Endometrial microvascular endothelial cells (primary cell): Measurements from ENCODE around the gene AP3M1. TPM values are rescaled to one million over a fixed set of nuclear protein-coding genes. Genes with fewer than 3 reads are reported as not detected.
"Not testable (repeated sequence)": the region's sequence is repeated elsewhere in the genome, so short reads cannot be mapped to it uniquely, and the experiment has no call there.

Source experiments
- in situ Hi-C: cut with HindIII; loops from 2 replicates; pipeline ENCODE4 v1.10.0; 2017; ENCODE audit warnings: low sequenced_read_pairs, low pct_unique_long_range_greater_than_20kb; ENCODE audit errors: inconsistent ontology term
- total RNA-seq: library from RNA; depleted of rRNA; stranded (reverse); fragments of >200 nt; gene quantifications from one replicate; pipeline ENCODE4 v1.2.3, GENCODE V29; 2015; ENCODE audit errors: inconsistent ontology term

Gene AP3M1, protein sequence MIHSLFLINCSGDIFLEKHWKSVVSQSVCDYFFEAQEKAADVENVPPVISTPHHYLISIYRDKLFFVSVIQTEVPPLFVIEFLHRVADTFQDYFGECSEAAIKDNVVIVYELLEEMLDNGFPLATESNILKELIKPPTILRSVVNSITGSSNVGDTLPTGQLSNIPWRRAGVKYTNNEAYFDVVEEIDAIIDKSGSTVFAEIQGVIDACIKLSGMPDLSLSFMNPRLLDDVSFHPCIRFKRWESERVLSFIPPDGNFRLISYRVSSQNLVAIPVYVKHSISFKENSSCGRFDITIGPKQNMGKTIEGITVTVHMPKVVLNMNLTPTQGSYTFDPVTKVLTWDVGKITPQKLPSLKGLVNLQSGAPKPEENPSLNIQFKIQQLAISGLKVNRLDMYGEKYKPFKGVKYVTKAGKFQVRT
- total RNA-seq: 53.7 TPM

DNA sequence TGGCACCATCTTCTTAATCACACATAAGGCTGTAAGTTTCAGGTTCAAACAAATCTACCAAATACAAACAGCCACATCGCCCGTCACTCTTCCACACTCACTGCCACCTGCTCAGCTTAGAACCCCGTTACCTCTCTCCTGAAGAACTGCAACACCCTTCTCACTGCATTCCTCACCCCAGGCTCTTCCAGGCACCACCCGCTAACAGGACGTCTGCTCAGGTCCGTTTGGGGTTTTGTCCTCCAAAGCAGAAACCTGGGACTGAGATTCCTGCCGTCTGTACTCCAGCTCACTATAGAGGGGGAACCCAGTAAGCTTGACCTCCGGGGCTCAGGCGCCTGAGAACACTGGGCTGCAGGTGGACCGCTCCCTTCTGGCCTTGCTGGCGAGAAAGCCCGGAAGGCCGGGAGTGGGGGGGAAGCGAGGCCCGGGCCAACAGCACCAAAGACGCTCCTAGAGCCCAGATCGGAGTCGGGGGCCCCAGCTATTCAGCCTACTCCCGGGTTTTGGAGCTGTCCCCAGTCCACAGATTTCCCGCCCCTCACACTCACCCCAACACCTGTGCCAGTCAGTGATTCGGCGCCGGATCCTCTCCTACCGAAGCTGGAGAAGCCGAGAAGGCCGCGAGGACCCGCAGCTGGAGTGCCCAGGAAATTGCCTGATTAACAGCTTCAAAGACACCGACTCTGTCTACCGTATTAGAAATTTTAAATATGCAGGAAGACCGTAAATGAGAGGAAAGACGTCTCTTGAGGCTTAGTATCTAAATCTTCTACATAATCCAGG lies at the start of gene AP3M1:
Gene AP3M1, minus strand, starts transcription at position 625 of the 786 bp plus-strand sequence. CDS start 12,449 bp downstream, outside the sequence.
- in situ Hi-C loops: no loop called here

DNA sequence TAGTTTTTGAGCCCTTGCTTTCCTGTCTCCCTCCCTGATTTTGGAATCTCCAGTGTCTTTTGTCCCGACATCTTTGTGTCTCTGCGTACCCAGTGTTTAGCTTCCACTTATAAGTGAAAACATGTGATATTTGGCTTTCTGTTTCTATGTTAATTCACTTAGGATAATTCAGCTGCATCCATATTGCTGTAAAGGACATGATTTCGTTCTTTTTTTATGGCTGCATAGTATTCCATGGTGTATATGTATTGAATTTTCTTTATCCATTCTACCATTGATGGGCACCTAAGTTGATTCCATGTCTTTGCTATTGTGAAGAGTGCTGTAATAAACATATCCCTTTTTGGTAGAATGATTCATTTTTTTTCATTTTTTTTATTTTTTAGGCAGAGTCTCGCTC lies 48.7 kb upstream of the AP3M1 start:
- in situ Hi-C loops: no loop called here

DNA sequence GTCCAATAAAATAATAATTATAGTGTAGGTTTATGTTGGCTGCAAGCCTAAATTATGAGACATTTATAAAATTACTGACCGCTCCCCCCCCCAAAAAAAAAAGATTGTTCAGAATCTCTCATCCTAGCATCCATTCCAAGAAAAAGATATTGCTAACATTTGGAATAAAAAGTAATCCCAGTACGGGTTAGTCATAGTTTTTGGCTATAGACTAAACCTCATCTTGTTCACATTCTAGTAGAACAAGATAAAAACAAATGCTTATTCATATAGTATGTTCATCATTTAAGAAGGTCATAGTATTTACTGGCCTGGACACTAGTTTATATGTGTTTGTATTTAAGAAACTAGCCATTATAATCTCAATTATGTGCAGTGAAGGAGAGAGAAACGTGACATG lies 44.4 kb upstream of the AP3M1 start:
- in situ Hi-C loops: no loop called here

DNA sequence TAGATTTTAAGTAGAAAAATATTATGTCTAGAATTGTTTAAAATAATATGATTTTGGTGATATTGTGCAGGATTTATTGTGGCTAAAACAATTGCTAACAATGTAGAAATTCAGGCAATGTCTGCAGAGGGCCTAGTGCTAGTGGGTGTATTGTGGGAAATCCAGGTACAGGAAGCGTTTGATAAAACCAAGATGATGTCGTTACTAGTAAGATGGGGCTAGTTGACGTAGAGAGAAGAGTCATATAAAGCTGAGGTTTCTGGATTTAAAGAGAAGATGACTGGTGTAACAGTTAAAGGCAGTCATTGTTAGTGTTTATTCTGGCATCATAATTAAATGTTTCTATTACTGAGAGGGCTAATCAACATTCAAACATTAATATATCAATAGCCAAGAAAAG lies 43.9 kb upstream of the AP3M1 start:
- in situ Hi-C loops: no loop called here

DNA sequence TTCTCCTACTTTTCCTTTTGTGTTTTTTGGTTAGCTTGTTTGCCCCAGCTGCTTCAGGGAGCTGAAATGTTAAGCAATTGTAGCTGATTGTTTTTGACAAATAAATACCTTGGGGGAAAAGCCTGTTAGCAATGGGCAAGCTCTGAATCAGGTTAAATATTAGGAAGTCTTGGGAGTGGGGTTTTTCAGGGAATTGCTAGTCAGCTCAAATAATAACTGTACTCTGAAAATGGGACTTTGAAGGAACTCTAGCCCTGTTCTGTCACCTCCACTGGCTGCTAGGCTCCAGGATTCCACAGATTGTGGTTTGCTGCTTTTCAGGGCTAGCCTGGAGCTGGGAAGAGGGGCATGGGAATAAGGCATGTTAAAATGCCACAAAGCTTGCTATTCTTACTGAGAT lies 39.9 kb upstream of the AP3M1 start:
- in situ Hi-C loops: no loop called here

DNA sequence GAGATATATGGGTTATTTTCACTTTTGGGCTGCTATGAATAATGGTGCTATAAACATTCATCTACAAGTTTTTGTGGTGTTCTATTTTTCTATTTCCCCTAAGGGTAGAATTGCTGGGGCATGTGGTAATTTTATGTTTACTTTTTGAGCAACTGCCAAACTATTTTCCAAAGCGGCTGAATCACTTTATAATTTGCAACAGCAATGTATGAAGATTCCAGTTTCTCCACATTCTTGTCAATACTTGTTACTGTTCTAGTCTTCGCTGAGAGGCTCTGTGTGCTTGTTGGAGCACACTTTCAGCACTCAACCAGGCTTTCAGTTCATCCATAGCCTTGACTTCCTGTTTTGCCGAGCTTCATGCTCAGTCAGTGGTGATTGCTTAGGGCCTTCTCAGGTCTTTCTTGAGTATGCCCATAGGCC lies 39.4 kb upstream of the AP3M1 start:
- in situ Hi-C loops: no loop called here

DNA sequence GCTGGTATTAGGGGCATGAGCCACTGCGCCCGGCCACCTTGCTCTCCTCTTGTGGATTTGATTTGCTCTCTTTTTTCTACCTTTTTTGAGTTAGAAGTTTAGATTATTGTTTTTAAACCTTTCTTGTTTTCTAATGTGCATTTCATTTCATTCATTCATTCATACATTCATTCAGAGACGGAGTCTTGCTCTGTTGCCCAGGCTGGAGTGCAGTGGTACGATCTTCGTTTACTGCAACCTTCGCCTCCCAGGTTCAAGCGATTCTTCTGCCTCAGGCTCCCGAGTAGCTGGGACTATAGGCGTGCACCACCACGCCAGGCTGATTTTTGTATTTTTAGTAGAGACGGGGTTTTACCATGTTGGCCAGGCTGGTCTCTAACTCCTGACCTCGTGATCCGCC lies 38.0 kb upstream of the AP3M1 start:
- in situ Hi-C loops: not testable (repeated sequence)

DNA sequence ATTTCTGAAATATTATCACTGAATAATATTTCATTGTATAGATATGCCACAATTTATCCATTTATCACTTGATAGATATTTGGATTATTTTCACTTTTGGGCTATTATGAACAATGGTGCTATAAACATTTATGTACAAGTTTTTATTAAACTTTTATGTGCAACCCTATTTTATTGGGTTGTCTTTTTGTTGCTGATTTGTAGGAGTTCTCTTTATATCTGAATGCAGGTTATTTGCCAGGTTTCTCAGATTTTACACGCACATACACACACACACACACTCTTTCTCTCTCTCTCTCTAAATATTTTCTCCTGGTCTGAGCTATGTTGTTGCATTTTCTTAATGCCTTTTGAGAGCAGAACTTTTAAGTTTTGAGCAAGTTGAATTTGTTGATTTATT lies 36.6 kb upstream of the AP3M1 start:
- in situ Hi-C loops: no loop called here

DNA sequence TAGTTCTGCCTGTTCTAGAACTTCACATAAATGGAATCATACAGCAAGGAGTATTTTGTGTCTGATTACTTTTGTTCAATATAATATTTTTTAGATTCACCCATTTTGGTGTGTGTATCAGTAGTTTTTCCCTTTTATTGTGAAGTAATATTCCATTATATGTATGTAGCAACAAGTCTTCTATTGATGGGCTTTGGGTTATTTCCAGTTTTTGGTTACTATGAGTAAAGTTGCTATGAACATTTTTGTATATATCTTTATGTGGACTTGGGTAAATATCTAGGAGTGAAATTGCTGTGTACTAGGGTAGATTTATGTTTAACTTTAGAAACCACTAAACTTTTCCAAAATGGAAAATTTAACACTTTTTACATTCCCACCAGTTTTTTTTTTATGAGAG lies 36.0 kb upstream of the AP3M1 start:
- in situ Hi-C loops: no loop called here

DNA sequence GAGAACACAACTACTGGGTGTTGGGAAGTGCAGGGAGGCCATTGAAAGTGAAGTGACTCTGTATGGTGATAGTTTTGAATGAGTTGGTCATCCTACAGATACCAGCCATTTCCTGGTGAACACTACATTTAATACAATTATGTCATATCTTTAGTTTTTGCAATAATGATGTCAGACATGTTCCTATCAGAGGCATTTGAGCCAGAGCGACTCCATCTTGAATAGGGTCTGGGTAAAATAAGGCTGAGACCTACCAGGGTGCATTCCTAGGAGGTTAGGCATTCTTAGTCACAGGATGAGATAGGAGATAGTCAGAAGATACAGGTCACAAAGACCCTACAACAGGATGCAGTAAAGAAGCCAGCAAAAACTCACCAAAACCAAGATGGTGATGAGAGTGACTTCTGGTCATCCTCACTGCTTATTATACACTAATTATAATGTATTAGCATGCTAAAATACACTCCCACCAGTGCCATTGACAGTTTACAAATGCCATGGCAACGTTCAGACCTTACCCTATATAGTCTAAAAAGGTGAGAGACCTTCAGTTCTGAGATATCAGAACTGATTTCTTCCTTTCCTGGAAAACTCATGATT lies 28.6 kb upstream of the AP3M1 start:
- in situ Hi-C loops: no loop called here

DNA sequence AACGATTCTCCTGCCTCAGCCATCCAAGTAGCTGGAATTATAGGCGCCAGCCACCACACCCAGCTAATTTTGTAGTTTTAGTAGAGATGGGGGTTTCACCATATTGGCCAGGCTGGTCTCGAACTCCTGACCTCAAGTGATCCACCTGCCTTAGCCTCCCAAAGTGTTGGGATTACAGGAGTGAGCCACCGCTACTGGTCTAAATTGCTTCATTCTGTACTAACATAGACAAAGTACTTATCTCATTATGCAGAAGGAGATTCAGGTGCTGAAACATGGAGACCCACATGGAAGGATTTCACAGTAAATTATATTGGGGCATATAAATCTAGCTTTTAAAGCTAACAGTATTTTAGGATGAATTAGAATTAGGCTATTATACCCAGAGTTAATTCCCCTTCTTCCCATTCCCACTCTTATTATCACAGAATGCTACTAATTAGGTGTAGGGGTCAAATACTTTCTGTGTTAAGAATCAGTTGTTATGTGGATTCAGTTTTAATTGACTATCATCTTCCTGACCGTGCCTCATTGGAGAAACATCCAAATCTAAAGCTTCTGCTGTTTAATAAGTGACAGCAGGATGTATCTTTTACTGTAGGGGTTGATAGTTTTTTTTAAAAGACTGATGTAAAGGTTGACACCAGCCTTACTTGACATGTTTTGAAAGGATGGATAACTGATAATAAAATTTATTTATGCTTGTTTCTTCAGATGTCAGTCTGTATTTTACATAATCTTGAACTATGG lies 27.6 kb upstream of the AP3M1 start:
- in situ Hi-C loops: no loop called here

DNA sequence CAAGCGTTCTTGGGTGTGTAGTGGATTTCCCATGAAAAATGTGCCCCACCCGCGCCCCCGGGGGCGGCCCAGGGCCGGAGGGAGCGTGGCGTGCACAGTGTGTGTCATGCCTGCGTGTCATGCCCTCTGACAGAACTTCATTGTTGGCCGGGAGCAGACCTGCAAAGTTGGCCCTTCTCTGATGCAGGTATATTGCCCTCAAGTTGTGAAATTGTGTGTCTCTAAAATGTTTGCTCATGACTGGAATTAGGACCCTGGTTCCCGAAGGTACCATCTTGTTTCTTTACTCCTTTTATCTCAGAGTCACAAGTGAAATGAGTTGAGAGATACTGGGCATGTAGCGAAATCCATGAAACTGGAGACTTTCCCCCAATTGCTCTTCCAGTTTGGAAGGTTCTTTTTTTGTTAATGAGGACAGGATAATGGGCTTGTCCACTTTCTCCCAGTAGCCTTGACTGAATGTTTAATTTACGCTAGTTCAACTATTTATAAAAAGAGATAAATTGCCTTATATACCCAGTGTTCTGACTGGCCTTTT lies 26.6 kb upstream of the AP3M1 start:
- in situ Hi-C loops: no loop called here

DNA sequence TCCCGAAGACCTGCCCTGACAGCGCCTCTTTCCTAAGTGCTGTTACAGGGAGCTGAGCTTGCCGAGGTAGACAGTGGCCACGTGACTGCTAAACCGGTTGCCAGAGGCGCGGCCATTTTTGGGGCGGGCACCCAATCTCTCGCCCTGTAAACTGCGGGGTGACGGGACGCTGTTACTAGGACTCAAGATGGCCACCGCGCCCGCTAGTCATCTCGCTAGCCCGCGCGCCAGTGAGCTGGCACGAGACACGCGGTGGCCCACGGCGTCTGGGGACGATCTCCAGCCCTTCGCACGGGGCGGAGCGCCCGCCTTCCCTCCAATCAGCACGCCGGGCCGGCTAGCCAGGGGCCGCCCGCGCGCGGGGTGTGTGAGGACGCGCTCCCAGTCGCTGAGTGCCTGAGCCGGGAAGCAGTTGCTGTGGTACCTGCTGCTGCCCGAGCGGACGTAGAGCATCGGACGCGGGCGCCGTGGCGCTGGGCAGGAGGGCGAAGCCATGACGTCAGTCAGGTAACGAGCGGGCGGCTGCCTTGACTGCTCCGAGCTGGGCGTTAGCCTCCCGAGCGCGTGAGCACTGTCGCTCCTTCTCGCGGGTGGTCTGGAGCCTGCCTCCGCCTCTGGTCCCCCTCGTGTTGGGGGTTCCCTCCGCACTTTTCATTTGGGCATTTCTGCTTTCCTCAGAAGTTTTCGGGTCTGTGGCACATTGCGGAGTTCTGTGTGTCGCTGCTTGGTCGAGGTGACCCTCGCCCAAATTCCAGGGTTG lies 25.9 kb upstream of the AP3M1 start:
- in situ Hi-C loops: no loop called here

DNA sequence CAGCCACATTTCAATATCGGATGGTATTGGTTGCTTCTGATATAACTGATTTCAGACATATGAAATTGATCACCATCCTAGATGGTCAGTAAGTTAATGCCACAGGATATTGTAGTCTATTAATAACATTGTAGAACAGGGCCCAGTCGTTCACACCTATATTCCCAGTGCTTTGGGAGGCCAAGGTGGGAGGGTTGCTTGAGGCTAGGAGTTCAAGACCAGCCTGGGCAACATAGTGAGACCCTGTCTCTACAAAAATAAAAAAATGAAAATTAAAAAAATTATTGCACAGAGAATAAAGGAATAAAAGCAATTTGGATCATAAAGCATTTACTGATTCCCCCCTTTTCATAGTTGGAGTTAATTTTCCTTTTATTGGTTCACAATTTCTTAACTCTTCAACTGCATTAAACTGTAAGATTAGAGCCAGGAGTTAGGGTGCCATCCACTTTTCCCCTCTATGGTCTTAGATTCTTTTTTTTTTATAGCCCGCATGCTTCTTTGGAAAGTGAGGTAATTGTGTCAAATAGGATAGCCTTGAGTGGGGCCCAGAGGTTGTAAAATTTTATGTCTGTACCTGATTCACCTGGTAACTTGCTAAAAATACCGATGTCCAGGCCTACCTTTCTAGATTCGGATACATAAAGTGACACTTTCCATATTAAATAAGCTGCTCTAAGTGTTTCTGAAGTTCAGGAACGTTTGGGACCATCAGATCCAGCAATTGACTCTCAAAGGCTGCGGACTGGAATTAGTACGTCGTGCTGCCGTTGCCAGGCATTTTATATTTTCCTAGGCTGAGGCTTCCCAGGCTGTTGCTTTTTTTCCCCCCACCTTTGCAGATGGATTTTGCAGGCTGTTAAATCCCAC lies 25.1 kb upstream of the AP3M1 start:
- in situ Hi-C loops: no loop called here

DNA sequence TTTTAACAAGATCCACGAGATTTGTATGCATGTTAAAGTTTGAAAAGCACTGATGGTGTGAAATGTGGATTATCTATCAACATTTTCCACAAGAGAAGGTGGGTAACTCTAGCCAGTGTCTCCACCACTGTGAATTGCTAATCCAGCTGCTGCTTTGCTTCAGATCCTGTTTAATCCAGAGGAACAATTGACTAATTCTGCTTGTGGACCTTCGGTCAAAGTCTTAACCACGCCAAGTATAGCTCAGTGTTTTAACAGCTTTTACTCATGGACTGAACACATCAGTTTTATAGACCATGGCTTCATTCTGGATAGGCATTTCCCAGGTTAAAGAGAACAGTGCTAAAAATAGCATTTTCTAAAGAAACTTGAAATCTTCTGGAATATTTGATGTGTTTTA lies 23.9 kb upstream of the AP3M1 start:
- in situ Hi-C loops: no loop called here

DNA sequence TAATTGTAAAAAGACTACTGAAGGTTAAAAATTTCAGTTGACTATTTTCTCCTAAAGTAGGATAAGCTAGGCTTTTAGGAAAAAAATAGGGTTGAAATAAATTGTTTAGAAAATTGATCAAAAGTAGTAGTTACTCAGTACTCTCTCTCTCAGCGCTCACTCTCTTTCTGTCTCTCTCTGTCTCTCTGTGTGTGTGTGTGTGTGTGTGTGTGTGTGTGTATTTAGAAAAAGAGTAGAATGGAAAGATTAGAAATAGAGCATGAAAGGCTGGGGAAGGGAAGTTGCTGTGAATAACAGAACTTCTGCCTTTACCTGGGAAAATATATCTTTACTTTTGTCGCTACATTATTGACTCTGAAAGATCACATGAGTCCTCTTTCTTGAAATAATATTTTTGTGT lies 21.0 kb upstream of the AP3M1 start:
- in situ Hi-C loops: no loop called here

DNA sequence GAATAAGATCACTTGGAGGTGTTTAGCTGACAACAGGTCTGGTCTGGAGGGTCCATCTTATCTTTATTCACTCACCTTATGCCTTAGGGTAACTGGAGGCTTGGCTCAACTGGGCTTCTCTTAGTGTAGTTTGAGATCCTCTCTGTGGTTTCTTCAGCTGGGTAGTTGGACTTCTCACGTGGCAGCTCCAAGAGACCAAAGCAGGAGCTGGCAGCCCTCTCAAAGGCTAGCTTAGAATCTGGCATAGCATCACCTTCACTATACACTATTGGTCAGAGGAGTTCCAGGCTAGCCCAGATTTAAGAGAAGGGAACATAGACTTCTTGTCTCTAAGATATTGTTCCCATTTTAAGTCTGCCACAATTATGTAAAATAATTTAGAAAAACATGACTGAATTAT lies 16.8 kb upstream of the AP3M1 start:
- in situ Hi-C loops: no loop called here
